K562 (cell line): ENCODE measurements around the gene IGIP. TPM values are rescaled to one million over a fixed set of nuclear protein-coding genes. Genes with fewer than 3 reads are reported as not detected.

Experiments used
- DDX20 ChIP-seq: fragments of 450-650 bp; IDR thresholded peaks from 2 replicates; pipeline ENCODE4 v1.6.1; 2016; ENCODE audit warnings: missing genetic modification characterization, low read depth, mild to moderate bottlenecking, missing compliant biosample characterization, moderate library complexity
- HNRNPK ChIP-seq: fragments of 200-400 bp; formaldehyde crosslinking; IDR thresholded peaks from one replicate; pipeline ENCODE4 v1.6.1; 2018; ENCODE audit warnings: mild to moderate bottlenecking, low read depth, low read length; ENCODE audit not compliant: poor library complexity, severe bottlenecking
- MEF2D ChIP-seq: conservative IDR thresholded peaks from 2 replicates; pipeline ENCODE4 v1.6.1; 2016; ENCODE audit warnings: low read depth, missing genetic modification characterization, missing compliant biosample characterization
- POLR2AphosphoS5 ChIP-seq: IDR thresholded peaks from 2 replicates; pipeline ENCODE4 v1.6.1; 2011; ENCODE audit warnings: mild to moderate bottlenecking, low read depth, low read length, moderate library complexity; ENCODE audit not compliant: control insufficient read depth, insufficient read depth
- RFX1 ChIP-seq: fragments of 450-650 bp; IDR thresholded peaks from 2 replicates; pipeline ENCODE4 v1.6.1; 2016; ENCODE audit warnings: mild to moderate bottlenecking, moderate library complexity
- TAF9B ChIP-seq: fragments of 450-650 bp; IDR thresholded peaks from 2 replicates; pipeline ENCODE4 v1.6.1; 2018; ENCODE audit warnings: mild to moderate bottlenecking; ENCODE audit not compliant: partially characterized antibody
- polyA plus RNA-seq, 8 experiments: library from polyadenylated mRNA; depleted of rRNA in 4 of 8; stranded (reverse) in 5 of 8; unstranded in 3 of 8; fragments of >200 nt; fragmentation: Nextera tagmentation in 2 of 8; fragmentation: Illumina TruSeq in 1 of 8; extraction: Ambion mirVana in 2 of 8; extraction: Trizol in 1 of 8; gene quantifications; 2 replicates each; pipeline versions ENCODE4 v1.2.1 to v1.2.3, GENCODE V29; 2011 to 2014; ENCODE audit warnings: inconsistent platforms in 1 of 8, missing spikeins in 1 of 8
- total RNA-seq, 7 experiments: library from RNA; depleted of rRNA in 6 of 7; stranded (reverse); fragments of >200 nt in 6 of 7; fragmentation: Illumina TruSeq in 2 of 7; extraction: Trizol in 2 of 7; gene quantifications; 2 replicates each; pipeline versions ENCODE4 v1.2.1 to v1.2.3, GENCODE V29; 2011 to 2021; ENCODE audit warnings: low replicate concordance in 1 of 7
- TF ChIP-seq, protein P1 (sequence below): fragments of 450-650 bp; IDR thresholded peaks from 2 replicates; pipeline ENCODE4 v1.6.1; 2016; ENCODE audit warnings: mild to moderate bottlenecking, moderate library complexity
- TF ChIP-seq, protein P2 (sequence below): sonication (generic); formaldehyde crosslinking; IDR thresholded peaks from 2 replicates; pipeline ENCODE4 v1.8.0; 2022; ENCODE audit warnings: missing genetic modification reagents, mild to moderate bottlenecking, moderate library complexity, borderline replicate concordance
- TF ChIP-seq, protein P3 (sequence below): fragments of 250-450 bp; sonication (Bioruptor Pico); IDR thresholded peaks from 2 replicates; pipeline ENCODE4 v1.8.0; 2022; ENCODE audit warnings: moderate library complexity, mild to moderate bottlenecking, inconsistent platforms
- TF ChIP-seq, protein P4 (sequence below): fragments of 250-450 bp; sonication (Bioruptor Pico); IDR thresholded peaks from 2 replicates; pipeline ENCODE4 v1.4.0; 2020; ENCODE audit warnings: mild to moderate bottlenecking, moderate library complexity, borderline replicate concordance

Gene IGIP
- total and polyA plus RNA-seq, 9 of the 15 experiments (the other 6 are each of a cell fraction or from before 2014, with no cell fraction given): 0.52 to 1.6 (median 1.2) TPM

DNA sequence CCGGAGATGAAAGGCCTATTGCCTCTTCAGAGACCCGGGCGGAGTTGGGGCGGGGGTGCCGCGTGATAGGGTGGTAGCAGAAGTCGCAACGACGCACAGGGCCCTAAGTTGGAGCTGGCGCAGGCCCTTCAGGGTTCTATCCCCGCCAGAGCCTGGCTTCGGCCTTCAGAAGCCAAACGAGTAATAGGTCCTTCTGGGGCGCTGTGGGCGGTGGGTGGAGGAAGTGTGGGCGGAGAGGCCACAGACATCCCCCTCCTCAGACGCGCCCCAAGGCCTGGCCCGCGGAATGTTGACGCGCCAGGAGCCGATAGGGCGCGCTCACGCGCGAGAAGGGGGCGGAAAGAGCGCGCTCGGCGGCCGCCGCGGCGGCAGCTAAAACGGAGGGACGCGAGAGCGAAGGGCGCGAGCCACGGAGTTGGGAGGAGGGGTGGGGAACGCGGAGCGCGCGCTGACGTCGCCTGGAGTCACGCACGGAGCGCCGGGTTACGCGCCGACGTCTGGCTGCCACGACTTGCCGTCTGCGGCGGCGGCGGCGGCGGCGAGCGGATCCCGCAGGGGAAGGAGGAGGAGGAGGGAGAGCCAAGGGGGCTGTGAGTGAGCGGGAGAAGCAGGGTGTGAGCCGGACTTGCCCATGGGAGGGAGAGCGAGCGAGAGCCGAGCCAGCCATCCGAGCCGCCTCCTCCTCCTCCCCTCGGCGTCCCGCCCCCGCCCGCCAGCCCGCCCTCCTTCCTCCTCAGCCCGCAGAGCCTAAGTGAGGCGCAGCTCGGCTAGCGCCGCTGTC, 18.2 kb upstream of the IGIP start (continued):
- TF ChIP-seq, protein P1, sequence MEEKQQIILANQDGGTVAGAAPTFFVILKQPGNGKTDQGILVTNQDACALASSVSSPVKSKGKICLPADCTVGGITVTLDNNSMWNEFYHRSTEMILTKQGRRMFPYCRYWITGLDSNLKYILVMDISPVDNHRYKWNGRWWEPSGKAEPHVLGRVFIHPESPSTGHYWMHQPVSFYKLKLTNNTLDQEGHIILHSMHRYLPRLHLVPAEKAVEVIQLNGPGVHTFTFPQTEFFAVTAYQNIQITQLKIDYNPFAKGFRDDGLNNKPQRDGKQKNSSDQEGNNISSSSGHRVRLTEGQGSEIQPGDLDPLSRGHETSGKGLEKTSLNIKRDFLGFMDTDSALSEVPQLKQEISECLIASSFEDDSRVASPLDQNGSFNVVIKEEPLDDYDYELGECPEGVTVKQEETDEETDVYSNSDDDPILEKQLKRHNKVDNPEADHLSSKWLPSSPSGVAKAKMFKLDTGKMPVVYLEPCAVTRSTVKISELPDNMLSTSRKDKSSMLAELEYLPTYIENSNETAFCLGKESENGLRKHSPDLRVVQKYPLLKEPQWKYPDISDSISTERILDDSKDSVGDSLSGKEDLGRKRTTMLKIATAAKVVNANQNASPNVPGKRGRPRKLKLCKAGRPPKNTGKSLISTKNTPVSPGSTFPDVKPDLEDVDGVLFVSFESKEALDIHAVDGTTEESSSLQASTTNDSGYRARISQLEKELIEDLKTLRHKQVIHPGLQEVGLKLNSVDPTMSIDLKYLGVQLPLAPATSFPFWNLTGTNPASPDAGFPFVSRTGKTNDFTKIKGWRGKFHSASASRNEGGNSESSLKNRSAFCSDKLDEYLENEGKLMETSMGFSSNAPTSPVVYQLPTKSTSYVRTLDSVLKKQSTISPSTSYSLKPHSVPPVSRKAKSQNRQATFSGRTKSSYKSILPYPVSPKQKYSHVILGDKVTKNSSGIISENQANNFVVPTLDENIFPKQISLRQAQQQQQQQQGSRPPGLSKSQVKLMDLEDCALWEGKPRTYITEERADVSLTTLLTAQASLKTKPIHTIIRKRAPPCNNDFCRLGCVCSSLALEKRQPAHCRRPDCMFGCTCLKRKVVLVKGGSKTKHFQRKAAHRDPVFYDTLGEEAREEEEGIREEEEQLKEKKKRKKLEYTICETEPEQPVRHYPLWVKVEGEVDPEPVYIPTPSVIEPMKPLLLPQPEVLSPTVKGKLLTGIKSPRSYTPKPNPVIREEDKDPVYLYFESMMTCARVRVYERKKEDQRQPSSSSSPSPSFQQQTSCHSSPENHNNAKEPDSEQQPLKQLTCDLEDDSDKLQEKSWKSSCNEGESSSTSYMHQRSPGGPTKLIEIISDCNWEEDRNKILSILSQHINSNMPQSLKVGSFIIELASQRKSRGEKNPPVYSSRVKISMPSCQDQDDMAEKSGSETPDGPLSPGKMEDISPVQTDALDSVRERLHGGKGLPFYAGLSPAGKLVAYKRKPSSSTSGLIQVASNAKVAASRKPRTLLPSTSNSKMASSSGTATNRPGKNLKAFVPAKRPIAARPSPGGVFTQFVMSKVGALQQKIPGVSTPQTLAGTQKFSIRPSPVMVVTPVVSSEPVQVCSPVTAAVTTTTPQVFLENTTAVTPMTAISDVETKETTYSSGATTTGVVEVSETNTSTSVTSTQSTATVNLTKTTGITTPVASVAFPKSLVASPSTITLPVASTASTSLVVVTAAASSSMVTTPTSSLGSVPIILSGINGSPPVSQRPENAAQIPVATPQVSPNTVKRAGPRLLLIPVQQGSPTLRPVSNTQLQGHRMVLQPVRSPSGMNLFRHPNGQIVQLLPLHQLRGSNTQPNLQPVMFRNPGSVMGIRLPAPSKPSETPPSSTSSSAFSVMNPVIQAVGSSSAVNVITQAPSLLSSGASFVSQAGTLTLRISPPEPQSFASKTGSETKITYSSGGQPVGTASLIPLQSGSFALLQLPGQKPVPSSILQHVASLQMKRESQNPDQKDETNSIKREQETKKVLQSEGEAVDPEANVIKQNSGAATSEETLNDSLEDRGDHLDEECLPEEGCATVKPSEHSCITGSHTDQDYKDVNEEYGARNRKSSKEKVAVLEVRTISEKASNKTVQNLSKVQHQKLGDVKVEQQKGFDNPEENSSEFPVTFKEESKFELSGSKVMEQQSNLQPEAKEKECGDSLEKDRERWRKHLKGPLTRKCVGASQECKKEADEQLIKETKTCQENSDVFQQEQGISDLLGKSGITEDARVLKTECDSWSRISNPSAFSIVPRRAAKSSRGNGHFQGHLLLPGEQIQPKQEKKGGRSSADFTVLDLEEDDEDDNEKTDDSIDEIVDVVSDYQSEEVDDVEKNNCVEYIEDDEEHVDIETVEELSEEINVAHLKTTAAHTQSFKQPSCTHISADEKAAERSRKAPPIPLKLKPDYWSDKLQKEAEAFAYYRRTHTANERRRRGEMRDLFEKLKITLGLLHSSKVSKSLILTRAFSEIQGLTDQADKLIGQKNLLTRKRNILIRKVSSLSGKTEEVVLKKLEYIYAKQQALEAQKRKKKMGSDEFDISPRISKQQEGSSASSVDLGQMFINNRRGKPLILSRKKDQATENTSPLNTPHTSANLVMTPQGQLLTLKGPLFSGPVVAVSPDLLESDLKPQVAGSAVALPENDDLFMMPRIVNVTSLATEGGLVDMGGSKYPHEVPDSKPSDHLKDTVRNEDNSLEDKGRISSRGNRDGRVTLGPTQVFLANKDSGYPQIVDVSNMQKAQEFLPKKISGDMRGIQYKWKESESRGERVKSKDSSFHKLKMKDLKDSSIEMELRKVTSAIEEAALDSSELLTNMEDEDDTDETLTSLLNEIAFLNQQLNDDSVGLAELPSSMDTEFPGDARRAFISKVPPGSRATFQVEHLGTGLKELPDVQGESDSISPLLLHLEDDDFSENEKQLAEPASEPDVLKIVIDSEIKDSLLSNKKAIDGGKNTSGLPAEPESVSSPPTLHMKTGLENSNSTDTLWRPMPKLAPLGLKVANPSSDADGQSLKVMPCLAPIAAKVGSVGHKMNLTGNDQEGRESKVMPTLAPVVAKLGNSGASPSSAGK: peak; percentile 94
- TF ChIP-seq, protein P2, sequence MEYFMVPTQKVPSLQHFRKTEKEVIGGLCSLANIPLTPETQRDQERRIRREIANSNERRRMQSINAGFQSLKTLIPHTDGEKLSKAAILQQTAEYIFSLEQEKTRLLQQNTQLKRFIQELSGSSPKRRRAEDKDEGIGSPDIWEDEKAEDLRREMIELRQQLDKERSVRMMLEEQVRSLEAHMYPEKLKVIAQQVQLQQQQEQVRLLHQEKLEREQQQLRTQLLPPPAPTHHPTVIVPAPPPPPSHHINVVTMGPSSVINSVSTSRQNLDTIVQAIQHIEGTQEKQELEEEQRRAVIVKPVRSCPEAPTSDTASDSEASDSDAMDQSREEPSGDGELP (CRISPR knock-in tag): peak; percentile 78
- TF ChIP-seq, protein P3, sequence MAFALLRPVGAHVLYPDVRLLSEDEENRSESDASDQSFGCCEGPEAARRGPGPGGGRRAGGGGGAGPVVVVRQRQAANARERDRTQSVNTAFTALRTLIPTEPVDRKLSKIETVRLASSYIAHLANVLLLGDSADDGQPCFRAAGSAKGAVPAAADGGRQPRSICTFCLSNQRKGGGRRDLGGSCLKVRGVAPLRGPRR: no peak
- TF ChIP-seq, protein P4, sequence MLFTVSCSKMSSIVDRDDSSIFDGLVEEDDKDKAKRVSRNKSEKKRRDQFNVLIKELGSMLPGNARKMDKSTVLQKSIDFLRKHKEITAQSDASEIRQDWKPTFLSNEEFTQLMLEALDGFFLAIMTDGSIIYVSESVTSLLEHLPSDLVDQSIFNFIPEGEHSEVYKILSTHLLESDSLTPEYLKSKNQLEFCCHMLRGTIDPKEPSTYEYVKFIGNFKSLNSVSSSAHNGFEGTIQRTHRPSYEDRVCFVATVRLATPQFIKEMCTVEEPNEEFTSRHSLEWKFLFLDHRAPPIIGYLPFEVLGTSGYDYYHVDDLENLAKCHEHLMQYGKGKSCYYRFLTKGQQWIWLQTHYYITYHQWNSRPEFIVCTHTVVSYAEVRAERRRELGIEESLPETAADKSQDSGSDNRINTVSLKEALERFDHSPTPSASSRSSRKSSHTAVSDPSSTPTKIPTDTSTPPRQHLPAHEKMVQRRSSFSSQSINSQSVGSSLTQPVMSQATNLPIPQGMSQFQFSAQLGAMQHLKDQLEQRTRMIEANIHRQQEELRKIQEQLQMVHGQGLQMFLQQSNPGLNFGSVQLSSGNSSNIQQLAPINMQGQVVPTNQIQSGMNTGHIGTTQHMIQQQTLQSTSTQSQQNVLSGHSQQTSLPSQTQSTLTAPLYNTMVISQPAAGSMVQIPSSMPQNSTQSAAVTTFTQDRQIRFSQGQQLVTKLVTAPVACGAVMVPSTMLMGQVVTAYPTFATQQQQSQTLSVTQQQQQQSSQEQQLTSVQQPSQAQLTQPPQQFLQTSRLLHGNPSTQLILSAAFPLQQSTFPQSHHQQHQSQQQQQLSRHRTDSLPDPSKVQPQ (CRISPR knock-in tag): no peak
- TF ChIP-seq DDX20: no peak
- no peak for TF ChIP-seq TAF9B
- no peak for TF ChIP-seq RFX1
- TF ChIP-seq MEF2D (tag): no peak
- peak; percentile 63; the same call in 1 of the 2 replicates for TF ChIP-seq POLR2AphosphoS5
- TF ChIP-seq HNRNPK: peak; percentile 85
